ENCODE measurements around the gene SLC9A7. TPM values are rescaled to one million over a fixed set of nuclear protein-coding genes. Genes with fewer than 3 reads are reported as not detected.

SLC9A7 gene
- total and polyA plus RNA-seq, 2 of the 13 experiments (the other 11 are each of a cell fraction or from before 2014, with no cell fraction given) = 5.8 to 7.2 TPM

DNA sequence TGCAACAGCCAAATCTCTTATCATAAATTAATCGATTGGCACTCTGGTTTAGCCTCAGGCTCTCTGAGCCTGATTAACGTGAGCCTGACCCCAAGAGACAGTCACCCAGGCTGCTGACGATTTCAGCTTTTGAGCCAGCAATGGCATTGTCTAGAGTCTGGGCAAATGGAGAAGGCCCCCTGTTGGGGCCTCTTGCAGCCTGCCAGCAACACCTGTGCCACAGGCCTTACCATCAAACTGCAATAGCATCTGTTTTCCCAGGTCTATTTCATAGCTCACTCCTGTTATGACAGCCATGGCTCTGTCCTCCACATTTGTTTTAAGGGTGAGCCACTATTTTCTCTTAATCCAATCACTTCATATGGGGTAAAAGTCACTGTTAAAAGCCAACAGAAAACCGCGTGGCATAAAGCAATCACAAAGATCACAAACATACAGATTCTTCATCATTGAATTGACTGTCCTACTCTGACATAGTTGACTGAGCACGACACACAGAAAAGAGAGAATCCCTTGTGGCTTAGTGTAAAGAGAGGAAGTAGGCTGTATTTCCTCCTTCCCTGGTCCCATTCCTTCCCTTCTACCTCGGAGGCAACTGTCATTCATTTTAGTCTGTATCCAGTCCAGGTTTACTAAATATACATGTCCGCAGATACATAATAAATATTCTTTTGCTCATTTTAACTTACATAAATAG lies 47.8 kb downstream of the SLC9A7 start:
- ATAC-seq = no peak
- Histone ChIP-seq H3K27ac (ENCODE audit: extremely low read length, insufficient read depth, low read length) (no peak overlapping the region), H3K4me2 (ENCODE audit: low read depth, low read length) (no peak overlapping the region)

DNA sequence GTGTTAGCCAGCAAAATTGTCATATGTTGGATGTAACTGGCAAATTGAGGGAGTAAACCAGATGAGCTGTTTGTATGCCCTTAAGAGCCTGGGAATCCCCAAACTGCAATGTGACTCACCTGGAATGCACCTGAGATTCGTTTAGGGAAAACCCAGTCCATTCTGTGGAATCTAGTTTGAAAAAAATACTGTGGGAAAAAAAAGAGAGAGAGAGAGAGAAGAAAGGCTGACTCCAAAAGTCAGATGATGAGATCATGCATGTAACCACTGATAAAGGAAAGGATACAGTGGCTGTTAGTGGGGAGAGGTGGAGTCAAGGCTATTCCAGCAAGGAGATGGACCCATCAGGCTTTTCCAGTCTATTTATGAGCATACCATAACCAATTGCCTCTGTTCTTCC lies 48.5 kb downstream of the SLC9A7 start:
- no TSS peak for BruUV-seq (replicated peaks)
- Histone ChIP-seq H2AFZ (ENCODE audit: low read length) (no peak overlapping the region), H3K9ac (ENCODE audit: insufficient read depth, low read depth, low read length) (no peak overlapping the region), H3K27ac (ENCODE audit: extremely low read length, insufficient read depth, low read length) (no peak overlapping the region), H3K36me3 (replicated peaks in 1 of 2; ENCODE audit: control insufficient read depth in 1 of 2, insufficient read depth in 2 of 2, low read length in 2 of 2) (no peaks in the 10 kb centered on the region), H3K9me3 (ENCODE audit: low read length) (no peaks in the 10 kb centered on the region), H3K4me3 (replicated peaks in 1 of 3; ENCODE audit: insufficient read depth in 1 of 3, low read depth in 2 of 3, low read length in 3 of 3) (no peak overlapping the region), H3K79me2 (ENCODE audit: insufficient read depth, low read length) (no peaks in the 10 kb centered on the region), H3K4me2 (ENCODE audit: low read depth, low read length) (no peak overlapping the region), H4K20me1 (ENCODE audit: insufficient read depth, low read length) (no peaks in the 10 kb centered on the region), H3K27me3 (ENCODE audit: control insufficient read depth in 1 of 2, insufficient read depth in 2 of 2, low read length in 2 of 2) (no peaks in the 10 kb centered on the region), H3K4me1 (ENCODE audit: insufficient read depth, low read length) (no peaks in the 10 kb centered on the region)
- ATAC-seq (no peak), FAIRE-seq (no peak), DNase-seq (ENCODE audit: low spot score) (peak; percentile 0)
- 31% methylated on average over 1 of the region's 1 CpG for WGBS (ENCODE audit: low lambda C conversion rate)
- ChIA-PET CTCF (ENCODE audit: low intra/inter-chr PET ratio, low total read pairs) (no interaction called here), POLR2A (no interaction called here)
- in situ Hi-C loops (cut with HindIII; ENCODE audit: extremely low pct_ligation_motif_present, low pct_unique_long_range_greater_than_20kb) = no loop called here
- intact Hi-C loops (cut with micrococcal nuclease; ENCODE audit: unreplicated experiment) = no loop called here
- TF ChIP-seq, protein P1, sequence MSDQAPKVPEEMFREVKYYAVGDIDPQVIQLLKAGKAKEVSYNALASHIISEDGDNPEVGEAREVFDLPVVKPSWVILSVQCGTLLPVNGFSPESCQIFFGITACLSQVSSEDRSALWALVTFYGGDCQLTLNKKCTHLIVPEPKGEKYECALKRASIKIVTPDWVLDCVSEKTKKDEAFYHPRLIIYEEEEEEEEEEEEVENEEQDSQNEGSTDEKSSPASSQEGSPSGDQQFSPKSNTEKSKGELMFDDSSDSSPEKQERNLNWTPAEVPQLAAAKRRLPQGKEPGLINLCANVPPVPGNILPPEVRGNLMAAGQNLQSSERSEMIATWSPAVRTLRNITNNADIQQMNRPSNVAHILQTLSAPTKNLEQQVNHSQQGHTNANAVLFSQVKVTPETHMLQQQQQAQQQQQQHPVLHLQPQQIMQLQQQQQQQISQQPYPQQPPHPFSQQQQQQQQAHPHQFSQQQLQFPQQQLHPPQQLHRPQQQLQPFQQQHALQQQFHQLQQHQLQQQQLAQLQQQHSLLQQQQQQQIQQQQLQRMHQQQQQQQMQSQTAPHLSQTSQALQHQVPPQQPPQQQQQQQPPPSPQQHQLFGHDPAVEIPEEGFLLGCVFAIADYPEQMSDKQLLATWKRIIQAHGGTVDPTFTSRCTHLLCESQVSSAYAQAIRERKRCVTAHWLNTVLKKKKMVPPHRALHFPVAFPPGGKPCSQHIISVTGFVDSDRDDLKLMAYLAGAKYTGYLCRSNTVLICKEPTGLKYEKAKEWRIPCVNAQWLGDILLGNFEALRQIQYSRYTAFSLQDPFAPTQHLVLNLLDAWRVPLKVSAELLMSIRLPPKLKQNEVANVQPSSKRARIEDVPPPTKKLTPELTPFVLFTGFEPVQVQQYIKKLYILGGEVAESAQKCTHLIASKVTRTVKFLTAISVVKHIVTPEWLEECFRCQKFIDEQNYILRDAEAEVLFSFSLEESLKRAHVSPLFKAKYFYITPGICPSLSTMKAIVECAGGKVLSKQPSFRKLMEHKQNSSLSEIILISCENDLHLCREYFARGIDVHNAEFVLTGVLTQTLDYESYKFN (CRISPR knock-in tag; conservative IDR thresholded peaks at IDR 0.05) = no peak
- TF ChIP-seq RBM22 (optimal IDR thresholded peaks at IDR 0.05; ENCODE audit: low read length) = no peak
- TF ChIP-seq, protein P2, sequence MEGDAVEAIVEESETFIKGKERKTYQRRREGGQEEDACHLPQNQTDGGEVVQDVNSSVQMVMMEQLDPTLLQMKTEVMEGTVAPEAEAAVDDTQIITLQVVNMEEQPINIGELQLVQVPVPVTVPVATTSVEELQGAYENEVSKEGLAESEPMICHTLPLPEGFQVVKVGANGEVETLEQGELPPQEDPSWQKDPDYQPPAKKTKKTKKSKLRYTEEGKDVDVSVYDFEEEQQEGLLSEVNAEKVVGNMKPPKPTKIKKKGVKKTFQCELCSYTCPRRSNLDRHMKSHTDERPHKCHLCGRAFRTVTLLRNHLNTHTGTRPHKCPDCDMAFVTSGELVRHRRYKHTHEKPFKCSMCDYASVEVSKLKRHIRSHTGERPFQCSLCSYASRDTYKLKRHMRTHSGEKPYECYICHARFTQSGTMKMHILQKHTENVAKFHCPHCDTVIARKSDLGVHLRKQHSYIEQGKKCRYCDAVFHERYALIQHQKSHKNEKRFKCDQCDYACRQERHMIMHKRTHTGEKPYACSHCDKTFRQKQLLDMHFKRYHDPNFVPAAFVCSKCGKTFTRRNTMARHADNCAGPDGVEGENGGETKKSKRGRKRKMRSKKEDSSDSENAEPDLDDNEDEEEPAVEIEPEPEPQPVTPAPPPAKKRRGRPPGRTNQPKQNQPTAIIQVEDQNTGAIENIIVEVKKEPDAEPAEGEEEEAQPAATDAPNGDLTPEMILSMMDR (CRISPR knock-in tag; IDR thresholded peaks at IDR 0.05) = no peak
- TF ChIP-seq EZH2 (conservative IDR thresholded peaks at IDR 0.05; ENCODE audit: low read depth, low read length) = no peak
- TF ChIP-seq MTA3 (CRISPR knock-in tag; IDR thresholded peaks at IDR 0.05) = no peak
- TF ChIP-seq PAX8 (CRISPR knock-in tag; IDR thresholded peaks at IDR 0.05; ENCODE audit: borderline replicate concordance) = no peak

More for the DNA sequence above, 47.8 kb downstream of the SLC9A7 start:
- Histone ChIP-seq H3K9ac (ENCODE audit: insufficient read depth, low read depth, low read length) (no peak overlapping the region), H3K79me2 (ENCODE audit: insufficient read depth, low read length) (no peaks in the 10 kb centered on the region), H3K27me3 (ENCODE audit: control insufficient read depth in 1 of 2, insufficient read depth in 2 of 2, low read length in 2 of 2) (no peaks in the 10 kb centered on the region), H3K4me1 (ENCODE audit: insufficient read depth, low read length) (no peaks in the 10 kb centered on the region), H2AFZ (ENCODE audit: low read length) (no peak overlapping the region), H3K36me3 (replicated peaks in 1 of 2; ENCODE audit: control insufficient read depth in 1 of 2, insufficient read depth in 2 of 2, low read length in 2 of 2) (no peaks in the 10 kb centered on the region), H3K4me3 (replicated peaks in 1 of 3; ENCODE audit: insufficient read depth in 1 of 3, low read depth in 2 of 3, low read length in 3 of 3) (no peak overlapping the region), H3K9me3 (ENCODE audit: low read length) (no peaks in the 10 kb centered on the region), H4K20me1 (ENCODE audit: insufficient read depth, low read length) (no peaks in the 10 kb centered on the region)
- in situ Hi-C loops (cut with HindIII; ENCODE audit: extremely low pct_ligation_motif_present, low pct_unique_long_range_greater_than_20kb) = no loop called here
- DNase-seq (ENCODE audit: low spot score) = no peak
- BruUV-seq (replicated peaks) = no TSS peak
- WGBS (ENCODE audit: low lambda C conversion rate) = 90% methylated on average over 5 of the region's 8 CpGs
- ChIA-PET POLR2A (no interaction called here), CTCF (ENCODE audit: low intra/inter-chr PET ratio, low total read pairs) (no interaction called here)
- no peak for FAIRE-seq
- TF ChIP-seq FOXA1 (IDR thresholded peaks at IDR 0.05) = no peak
- no peak for TF ChIP-seq FOXA1 (CRISPR knock-in tag; IDR thresholded peaks at IDR 0.05)
- TF ChIP-seq, protein P2 (CRISPR knock-in tag; IDR thresholded peaks at IDR 0.05) = no peak
- no peak for TF ChIP-seq HMG20B (CRISPR knock-in tag; conservative IDR thresholded peaks at IDR 0.05)
- no peak for TF ChIP-seq RFX1 (IDR thresholded peaks at IDR 0.05)
- intact Hi-C loops (cut with micrococcal nuclease; ENCODE audit: unreplicated experiment) = no loop called here

Measured in HepG2 (cell line).